HG03097 (cell line): ENCODE measurements around the gene ETHE1.
A peak's percentile ranks its signal among the peaks of the same experiment; 100 is the strongest.
"Not testable (repeated sequence)": the region's sequence is repeated elsewhere in the genome, so short reads cannot be mapped to it uniquely, and the experiment has no call there.

Experiments used
- ATAC-seq: cut with Tn5 transposase; IDR thresholded peaks from one replicate; pipeline ENCODE4 v1.9.1; 2021; ENCODE audit not compliant: unreplicated experiment, low FRiP score

Gene ETHE1

GRCh38 chr19:43524922-43525835 is 1.8 kb downstream of the ETHE1 start:
- no peak for ATAC-seq

GRCh38 chr19:43523696-43524095 is 3.3 kb downstream of the ETHE1 start:
- ATAC-seq = not testable (repeated sequence)

- no peak for ATAC-seq
These were observed 4.1 kb downstream of the ETHE1 start for GRCh38 chr19:43522929-43523328.

- ATAC-seq = no peak
These were observed 7.4 kb downstream of the ETHE1 start for GRCh38 chr19:43519436-43520088.

- ATAC-seq = no peak
These were observed 8.9 kb downstream of the ETHE1 start for GRCh38 chr19:43518051-43518450.

- ATAC-seq = not testable (repeated sequence)
These were observed 14.6 kb downstream of the ETHE1 start for GRCh38 chr19:43512399-43512798.

- ATAC-seq = no peak
These were observed 15.7 kb downstream of the ETHE1 start for GRCh38 chr19:43511324-43511723.

- ATAC-seq = no peak
These were observed 16.3 kb downstream of the ETHE1 start for GRCh38 chr19:43510713-43511112.

GRCh38 chr19:43507880-43508279 is 19.1 kb downstream of the ETHE1 start:
- ATAC-seq = no peak

GRCh38 chr19:43506629-43507028 is 20.4 kb downstream of the ETHE1 start:
- no peak for ATAC-seq

GRCh38 chr19:43505941-43506340 is 21.1 kb downstream of the ETHE1 start:
- no peak for ATAC-seq

- no peak for ATAC-seq
These were observed 21.9 kb downstream of the ETHE1 start for GRCh38 chr19:43505186-43505456.

GRCh38 chr19:43504426-43505185 is 22.4 kb downstream of the ETHE1 start, which contains the start of gene PHLDB3:
Gene PHLDB3 (minus strand): TSS chr19:43504746. CDS start chr19:43504118, 628 bp downstream.
- ATAC-seq = peak; percentile 15

- ATAC-seq = peak; percentile 88
These were observed 23.2 kb downstream of the ETHE1 start for GRCh38 chr19:43503501-43504425.

GRCh38 chr19:43502419-43502976 is 24.5 kb downstream of the ETHE1 start:
- no peak for ATAC-seq

- no peak for ATAC-seq
These were observed 25.2 kb downstream of the ETHE1 start for GRCh38 chr19:43501661-43502418.

GRCh38 chr19:43499042-43499441 is 28.0 kb downstream of the ETHE1 start:
- ATAC-seq = no peak

GRCh38 chr19:43498233-43498842 is 28.7 kb downstream of the ETHE1 start:
- ATAC-seq = no peak

- ATAC-seq = no peak
These were observed 30.0 kb downstream of the ETHE1 start for GRCh38 chr19:43496960-43497359.
